ENCODE measurements around the gene TCF7L1. TPM values are rescaled to one million over a fixed set of nuclear protein-coding genes. Genes with fewer than 3 reads are reported as not detected.

Gene TCF7L1
- total and polyA plus RNA-seq, 9 of the 15 experiments (the other 6 are each of a cell fraction or from before 2014, with no cell fraction given), result 0.03 to 0.11 (median 0.07) TPM; not detected in 5

GRCh38 chr2:85148190-85148589 lies 15.0 kb downstream of the TCF7L1 start:
- TF ChIP-seq CBX5 (IDR thresholded peaks at IDR 0.05; ENCODE audit: borderline replicate concordance, low read depth) (no peak), ATF3 (IDR thresholded peaks at IDR 0.05) (no peak), ATF3 (CRISPR knock-in tag; conservative IDR thresholded peaks at IDR 0.05) (no peak), HNRNPL (IDR thresholded peaks at IDR 0.05; ENCODE audit: low read depth, low read length) (no peak), TCFL5 (CRISPR knock-in tag; conservative IDR thresholded peaks at IDR 0.05) (no peak), CTCFL (IDR thresholded peaks at IDR 0.05; ENCODE audit: borderline replicate concordance, insufficient read depth, low read depth, low read length, poor library complexity, severe bottlenecking) (peak; percentile 18), CTCF (IDR thresholded peaks at IDR 0.05 in 2 of 3, conservative IDR thresholded peaks at IDR 0.05 in 1 of 3; ENCODE audit: insufficient read depth in 2 of 3, low read depth in 1 of 3, low read length in 3 of 3) (peak in 1 of 3 experiments; percentile 13; a peak in 1 of 6 replicates)
- H3K4me1 ChIP-seq (replicated peaks in 1 of 2; ENCODE audit: control insufficient read depth in 2 of 2, insufficient read depth in 2 of 2, low read length in 2 of 2), result no peaks in the 10 kb centered on the region
- no TSS peak for BruUV-seq (replicated peaks)
- ATAC-seq, result peak; percentile 50; the same call in 2 of the 3 replicates
- in situ Hi-C loops (cut with MboI) (no loop called here), intact Hi-C loops (cut with micrococcal nuclease) (no loop called here)
- DNase-seq (ENCODE audit: extremely low read depth in 1 of 4, low spot score in 3 of 4), result no peak
- no peak for FAIRE-seq
- 4% methylated on average over 2 of the region's 2 CpGs for WGBS (ENCODE audit: insufficient coverage, low coverage, missing lambda C conversion rate)
- no peaks in the 10 kb centered on the region for H4K20me1 ChIP-seq (replicated peaks; ENCODE audit: control insufficient read depth, insufficient read depth, low read length)
- H3K9me3 ChIP-seq (replicated peaks; ENCODE audit: control insufficient read depth, insufficient read depth, low read depth, low read length), result no peaks in the 10 kb centered on the region
- H2AFZ ChIP-seq (ENCODE audit: low read depth, low read length), result no peak overlapping the region
- H3K27me3 ChIP-seq (ENCODE audit: control insufficient read depth in 2 of 2, insufficient read depth in 2 of 2, low read length in 2 of 2), result peaks cover 5 to 20% of the 10 kb centered on the region in 2 experiments; a peak in 4 of 5 replicates
- H3K27ac ChIP-seq (ENCODE audit: extremely low read depth, low read depth, low read length), result no peak overlapping the region
- CTCF ChIA-PET (ENCODE audit: low intra/inter-chr PET ratio), result no interaction called here
- no peak overlapping the region for H3K4me3 ChIP-seq
- no peaks in the 10 kb centered on the region for H3K79me2 ChIP-seq (ENCODE audit: control insufficient read depth, insufficient read depth, low read length)
- no peak overlapping the region for H3K4me2 ChIP-seq (ENCODE audit: insufficient read depth, low read length)
- POLR2A ChIA-PET, result no interaction called here
- no peaks in the 10 kb centered on the region for H3K9me1 ChIP-seq (ENCODE audit: control insufficient read depth, insufficient read depth, low read length)
- no peaks in the 10 kb centered on the region for H3K36me3 ChIP-seq (ENCODE audit: control insufficient read depth, insufficient read depth, low read length)
- H3K9ac ChIP-seq (ENCODE audit: insufficient read depth in 1 of 2, low read depth in 2 of 2, low read length in 2 of 2), result no peak overlapping the region

Measured in K562 (cell line).